C4-2B (cell line): Measurements from ENCODE around the gene DAND5.

ENCODE experiments used
- CTCF ChIP-seq: fragments of 450-650 bp; conservative IDR thresholded peaks from 2 replicates; pipeline ENCODE4 v1.5.1; 2017; ENCODE audit warnings: mild to moderate bottlenecking
- ZFX ChIP-seq: fragments of 450-650 bp; IDR thresholded peaks from 2 replicates; pipeline ENCODE4 v1.6.1; 2017

- TF ChIP-seq CTCF (no peak), ZFX (no peak)
Observed at GRCh38 chr19:12940897-12941296, 28.5 kb upstream of the DAND5 start.
